K562 (cell line): ENCODE measurements around the gene EMC1. TPM values are rescaled to one million over a fixed set of nuclear protein-coding genes. Genes with fewer than 3 reads are reported as not detected.

ENCODE experiments used
- ATAC-seq: fragments of 200-7000 bp; cut with Tn5 transposase; 3 replicates; pipeline ENCODE4 v1.9.1; 2020; ENCODE audit warnings: moderate library complexity
- BruUV-seq: library from RNA; stranded (reverse); fragments of 400-500 nt; replicated peaks from 2 replicates; lab custom pipeline; 2021; lab: Mats Ljungman, UMichigan
- CTCF ChIA-PET: fragments of 300-600 bp; formaldehyde crosslinking; extraction: SDS; loops from one replicate; lab custom pipeline; 2021; ENCODE audit warnings: low intra/inter-chr PET ratio; lab: Yijun Ruan, JAX
- POLR2A ChIA-PET: fragments of 300-600, 350-650 bp; sonication (Branson Sonifier 250); formaldehyde crosslinking; extraction: SDS; loops from one replicate; lab custom pipeline; 2021; ENCODE audit warnings: antibody characterized with exemption, inconsistent platforms; lab: Yijun Ruan, JAX
- DNase-seq, 4 experiments: peaks; one replicate each; pipeline versions ENCODE4 v3.0.0 to v3.0.0-alpha.2; 2011 to 2018; ENCODE audit warnings: low spot score in 3 of 4, mixed read lengths in 3 of 4; ENCODE audit errors: extremely low read depth in 1 of 4
- FAIRE-seq: peaks from 2 replicates; lab custom pipeline; 2011; peaks lifted over from hg19 to GRCh38; lab: Jason Lieb, UNC
- H2AFZ ChIP-seq: 2 replicates; pipeline ENCODE4 v1.6.0; 2011; ENCODE audit warnings: low read depth, low read length, control low read depth, inconsistent platforms
- H3K27ac ChIP-seq: fragments of 200-600 bp; 3 replicates; pipeline ENCODE4 v1.8.0; 2011; ENCODE audit warnings: low read depth, mild to moderate bottlenecking, control low read depth, inconsistent platforms, low read length, moderate library complexity, mixed read lengths; ENCODE audit errors: extremely low read depth
- H3K27me3 ChIP-seq, 2 experiments: fragments of 300-600 bp in 1 of 2; 2 replicates in 1 of 2; 3 replicates in 1 of 2; pipeline versions ENCODE4 v1.6.0 to v1.8.0; 2011; ENCODE audit warnings: inconsistent platforms in 2 of 2, low read length in 2 of 2, mild to moderate bottlenecking in 1 of 2, mixed read lengths in 1 of 2, moderate library complexity in 1 of 2; ENCODE audit not compliant: control insufficient read depth in 2 of 2, insufficient read depth in 2 of 2
- H3K36me3 ChIP-seq: fragments of 300-600 bp; 3 replicates; pipeline ENCODE4 v1.8.0; 2011; ENCODE audit warnings: mild to moderate bottlenecking, low read length, inconsistent platforms; ENCODE audit not compliant: control insufficient read depth, insufficient read depth
- H3K4me1 ChIP-seq, 2 experiments: fragments of 200-600 bp in 1 of 2; replicated peaks in 1 of 2; 2 replicates in 1 of 2; 3 replicates in 1 of 2; pipeline versions ENCODE4 v1.5.1 to v1.8.0; 2011; ENCODE audit warnings: inconsistent platforms in 2 of 2, low read length in 2 of 2, mild to moderate bottlenecking in 1 of 2, mixed read lengths in 1 of 2, moderate library complexity in 1 of 2; ENCODE audit not compliant: control insufficient read depth in 2 of 2, insufficient read depth in 2 of 2
- H3K4me2 ChIP-seq: 2 replicates; pipeline ENCODE4 v1.6.1; 2011; ENCODE audit warnings: low read length, control low read depth, inconsistent platforms, mixed read lengths; ENCODE audit not compliant: insufficient read depth
- H3K4me3 ChIP-seq: fragments of 200-600 bp; sonication (generic), shearing (Covaris generic); 2 replicates; pipeline ENCODE4 v1.5.1; 2016; ENCODE audit warnings: control low read depth, inconsistent platforms
- H3K79me2 ChIP-seq: fragments of 200-600 bp; 3 replicates; pipeline ENCODE4 v1.8.0; 2011; ENCODE audit warnings: low read length, inconsistent platforms; ENCODE audit not compliant: control insufficient read depth, insufficient read depth
- H3K9ac ChIP-seq, 2 experiments: 2 replicates each; pipeline versions ENCODE4 v1.6.0 to v1.6.1; 2011; ENCODE audit warnings: low read depth in 2 of 2, low read length in 2 of 2, control low read depth in 1 of 2, inconsistent platforms in 1 of 2, mild to moderate bottlenecking in 1 of 2, mixed read lengths in 1 of 2; ENCODE audit not compliant: insufficient read depth in 1 of 2
- H3K9me1 ChIP-seq: one replicate; pipeline ENCODE4 v1.6.0; 2011; ENCODE audit warnings: inconsistent platforms, mild to moderate bottlenecking, low read length, moderate library complexity; ENCODE audit not compliant: control insufficient read depth, insufficient read depth
- H3K9me3 ChIP-seq: replicated peaks from 2 replicates; pipeline ENCODE4 v1.5.1; 2011; ENCODE audit warnings: low read depth, low read length, inconsistent platforms; ENCODE audit not compliant: control insufficient read depth, insufficient read depth
- H4K20me1 ChIP-seq: replicated peaks from 2 replicates; pipeline ENCODE4 v1.6.1; 2011; ENCODE audit warnings: low read length, inconsistent platforms, mixed read lengths; ENCODE audit not compliant: control insufficient read depth, insufficient read depth
- CBX5 ChIP-seq: IDR thresholded peaks from 2 replicates; pipeline ENCODE4 v1.6.1; 2014; ENCODE audit warnings: low read depth, borderline replicate concordance
- TAF1 ChIP-seq: IDR thresholded peaks from 2 replicates; pipeline ENCODE4 v1.6.1; 2011; ENCODE audit warnings: mild to moderate bottlenecking, low read length, moderate library complexity; ENCODE audit not compliant: insufficient read depth, control insufficient read depth, severe bottlenecking; ENCODE audit errors: extremely low read depth
- WGBS: fragments of 100-300 bp; shearing (Covaris generic); methylation state at CpG from one replicate; pipeline ENCODE4 v1.1.6; 2016; ENCODE audit warnings: low coverage, mixed read lengths; ENCODE audit not compliant: insufficient coverage; ENCODE audit errors: missing lambda C conversion rate; 5-methylcytosine and 5-hydroxymethylcytosine counted together
- in situ Hi-C: fragments of 300-500 bp; cut with MboI; formaldehyde crosslinking; loops from 4 replicates; pipeline ENCODE4 v1.15.0; 2018; ENCODE audit warnings: inconsistent platforms, mixed read lengths
- intact Hi-C: fragments of 100-400 bp; cut with micrococcal nuclease; formaldehyde crosslinking; loops from 2 replicates; pipeline ENCODE4 v1.14.2; 2022
- polyA plus RNA-seq, 8 experiments: library from polyadenylated mRNA; depleted of rRNA in 4 of 8; stranded (reverse) in 5 of 8; unstranded in 3 of 8; fragments of >200 nt; fragmentation: Nextera tagmentation in 2 of 8; fragmentation: Illumina TruSeq in 1 of 8; extraction: Ambion mirVana in 2 of 8; extraction: Trizol in 1 of 8; gene quantifications; 2 replicates each; pipeline versions ENCODE4 v1.2.1 to v1.2.3, GENCODE V29; 2011 to 2014; ENCODE audit warnings: inconsistent platforms in 1 of 8, missing spikeins in 1 of 8
- total RNA-seq, 7 experiments: library from RNA; depleted of rRNA in 6 of 7; stranded (reverse); fragments of >200 nt in 6 of 7; fragmentation: Illumina TruSeq in 2 of 7; extraction: Trizol in 2 of 7; gene quantifications; 2 replicates each; pipeline versions ENCODE4 v1.2.1 to v1.2.3, GENCODE V29; 2011 to 2021; ENCODE audit warnings: low replicate concordance in 1 of 7
- TF ChIP-seq, protein P1 (sequence below), 2 experiments: fragments of 450-650 bp; IDR thresholded peaks; 2 replicates each; pipeline ENCODE4 v1.6.1; 2016; ENCODE audit warnings: mild to moderate bottlenecking in 2 of 2, borderline replicate concordance in 1 of 2, low read depth in 1 of 2, moderate library complexity in 1 of 2

The EMC1 gene
- total and polyA plus RNA-seq, 9 of the 15 experiments (the other 6 are each of a cell fraction or from before 2014, with no cell fraction given), result 17.8 to 88.2 (median 37.4) TPM

DNA sequence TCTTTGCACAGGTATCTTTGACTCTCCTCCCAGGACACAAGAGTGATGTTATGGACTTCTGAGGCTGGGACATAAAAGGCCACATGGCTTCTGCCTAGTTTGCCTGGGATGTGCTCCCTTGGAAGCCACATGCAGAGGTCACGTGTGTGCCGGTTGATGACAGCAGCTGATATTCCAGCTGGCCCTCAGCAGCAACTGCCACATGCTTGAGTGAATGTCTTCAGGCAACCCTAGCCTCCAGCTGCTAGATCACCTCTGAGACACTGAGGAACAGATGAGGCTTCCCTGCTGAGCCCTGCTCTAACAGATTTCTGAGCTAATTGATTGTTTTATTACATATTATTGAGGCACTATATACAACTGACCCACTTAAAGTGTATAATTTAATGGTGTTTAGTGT lies 48.9 kb upstream of the EMC1 start (continued):
- TF ChIP-seq, protein P1, sequence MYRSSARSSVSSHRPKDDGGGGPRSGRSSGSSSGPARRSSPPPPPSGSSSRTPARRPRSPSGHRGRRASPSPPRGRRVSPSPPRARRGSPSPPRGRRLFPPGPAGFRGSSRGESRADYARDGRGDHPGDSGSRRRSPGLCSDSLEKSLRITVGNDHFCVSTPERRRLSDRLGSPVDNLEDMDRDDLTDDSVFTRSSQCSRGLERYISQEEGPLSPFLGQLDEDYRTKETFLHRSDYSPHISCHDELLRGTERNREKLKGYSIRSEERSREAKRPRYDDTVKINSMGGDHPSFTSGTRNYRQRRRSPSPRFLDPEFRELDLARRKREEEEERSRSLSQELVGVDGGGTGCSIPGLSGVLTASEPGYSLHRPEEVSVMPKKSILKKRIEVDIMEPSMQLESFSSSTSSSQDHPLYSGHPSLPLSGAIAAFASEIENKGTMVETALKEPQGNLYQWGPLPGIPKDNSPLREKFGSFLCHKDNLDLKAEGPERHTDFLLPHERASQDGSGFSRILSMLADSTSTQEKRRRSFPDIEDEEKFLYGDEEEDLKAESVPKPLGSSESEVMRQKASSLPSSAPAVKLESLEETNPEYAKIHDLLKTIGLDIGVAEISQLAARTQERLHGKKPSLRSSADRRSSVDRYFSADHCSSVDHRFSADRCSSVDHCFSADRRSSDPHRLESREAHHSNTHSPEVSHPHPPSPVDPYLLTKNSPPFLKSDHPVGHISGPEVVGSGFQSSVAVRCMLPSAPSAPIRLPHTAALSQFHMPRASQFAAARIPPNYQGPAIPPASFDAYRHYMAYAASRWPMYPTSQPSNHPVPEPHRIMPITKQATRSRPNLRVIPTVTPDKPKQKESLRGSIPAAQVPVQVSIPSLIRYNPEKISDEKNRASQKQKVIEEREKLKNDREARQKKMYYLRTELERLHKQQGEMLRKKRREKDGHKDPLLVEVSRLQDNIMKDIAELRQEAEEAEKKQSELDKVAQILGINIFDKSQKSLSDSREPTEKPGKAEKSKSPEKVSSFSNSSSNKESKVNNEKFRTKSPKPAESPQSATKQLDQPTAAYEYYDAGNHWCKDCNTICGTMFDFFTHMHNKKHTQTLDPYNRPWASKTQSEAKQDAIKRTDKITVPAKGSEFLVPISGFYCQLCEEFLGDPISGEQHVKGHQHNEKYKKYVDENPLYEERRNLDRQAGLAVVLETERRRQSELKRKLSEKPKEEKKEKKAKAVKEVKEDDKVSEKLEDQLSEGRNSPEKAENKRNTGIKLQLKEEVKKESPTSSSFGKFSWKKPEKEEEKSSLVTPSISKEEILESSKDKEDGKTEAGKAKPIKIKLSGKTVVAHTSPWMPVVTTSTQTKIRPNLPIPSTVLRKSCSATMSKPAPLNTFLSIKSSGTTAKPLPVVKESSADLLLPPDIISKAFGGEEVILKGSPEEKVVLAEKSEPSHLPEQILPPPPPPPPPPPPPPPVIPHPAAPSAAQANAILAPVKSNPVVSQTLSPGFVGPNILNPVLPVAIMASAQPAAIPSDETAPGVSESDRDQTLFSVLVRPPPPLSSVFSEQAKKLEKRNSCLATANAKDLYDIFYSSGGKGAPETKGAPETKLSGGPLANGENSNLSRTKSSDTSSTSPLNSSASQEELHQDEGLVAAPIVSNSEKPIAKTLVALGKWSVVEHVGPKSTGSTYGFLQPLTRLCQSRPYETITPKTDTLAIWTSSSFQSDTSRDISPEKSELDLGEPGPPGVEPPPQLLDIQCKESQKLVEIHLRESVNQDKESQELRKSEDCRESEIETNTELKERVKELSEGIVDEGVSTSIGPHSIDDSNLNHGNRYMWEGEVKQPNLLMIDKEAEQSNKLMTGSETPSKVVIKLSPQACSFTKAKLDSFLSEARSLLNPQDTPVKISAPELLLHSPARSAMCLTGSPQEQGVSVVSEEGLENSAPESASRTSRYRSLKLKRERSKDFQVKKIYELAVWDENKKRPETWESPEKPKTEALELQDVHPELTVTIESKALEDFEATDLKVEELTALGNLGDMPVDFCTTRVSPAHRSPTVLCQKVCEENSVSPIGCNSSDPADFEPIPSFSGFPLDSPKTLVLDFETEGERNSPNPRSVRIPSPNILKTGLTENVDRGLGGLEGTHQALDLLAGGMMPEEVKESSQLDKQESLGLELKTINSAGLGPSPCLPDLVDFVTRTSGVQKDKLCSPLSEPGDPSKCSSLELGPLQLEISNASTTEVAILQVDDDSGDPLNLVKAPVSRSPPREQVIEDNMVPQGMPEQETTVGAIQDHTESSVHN (IDR thresholded peaks at IDR 0.05; ENCODE audit: borderline replicate concordance in 1 of 2, low read depth in 1 of 2), result peak in 1 of 2 experiments; percentile 85; a peak in 2 of 4 replicates

DNA sequence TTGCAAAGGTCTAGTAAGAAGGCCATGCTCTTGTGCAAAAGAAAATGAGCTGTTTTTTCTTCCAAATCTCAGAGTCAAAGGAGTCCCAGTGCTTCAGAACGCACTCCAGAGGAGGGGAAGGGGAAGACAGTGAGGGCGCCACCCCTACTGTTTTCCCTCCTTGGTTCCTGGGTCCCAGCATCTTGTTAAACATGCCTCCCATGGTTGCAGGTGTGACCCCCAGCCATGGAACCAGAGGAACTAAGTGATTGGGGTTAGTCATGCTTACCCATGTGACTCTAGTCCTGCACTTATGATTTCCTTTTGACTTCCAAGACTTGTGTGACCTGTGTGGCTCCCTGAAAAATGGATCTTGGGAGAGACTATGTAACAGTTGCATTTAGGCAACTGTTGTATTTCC lies 43.3 kb upstream of the EMC1 start:
- Histone ChIP-seq H3K79me2 (no peaks in the 10 kb centered on the region), H3K4me2 (no peak overlapping the region), H3K9me1 (no peaks in the 10 kb centered on the region), H3K4me3 (no peak overlapping the region), H4K20me1 (no peaks in the 10 kb centered on the region), H3K27me3 (no peaks in the 10 kb centered on the region), H3K4me1 (no peaks in the 10 kb centered on the region), H3K9me3 (no peaks in the 10 kb centered on the region), H3K9ac (no peak overlapping the region), H3K27ac (no peak overlapping the region), H3K36me3 (no peaks in the 10 kb centered on the region), H2AFZ (no peak overlapping the region)
- CTCF ChIA-PET, result no interaction called here
- WGBS, result 56% methylated on average over 1 of the region's 2 CpGs
- ATAC-seq (no peak), DNase-seq (no peak), FAIRE-seq (no peak)
- BruUV-seq, result no TSS peak
- intact Hi-C loops, result no loop called here
- in situ Hi-C loops, result no loop called here
- POLR2A ChIA-PET, result interaction anchor here (0.7 to 1.4 kb wide), 2 partner anchors 10 to 26 kb away, joined by 3 read pairs; no protein-coding TSS in a partner anchor
- TF ChIP-seq TAF1 (no peak), CBX5 (0 out of 2 replicates have a peak, but pooled peaks have one; percentile 48)
